HG03378 (cell line): ENCODE data around the gene ZNF593.

Experiments used
- ATAC-seq: cut with Tn5 transposase; IDR thresholded peaks from one replicate; pipeline ENCODE4 v1.9.1; 2021; ENCODE audit warnings: mild to moderate bottlenecking, moderate library complexity; ENCODE audit not compliant: unreplicated experiment

The ZNF593 gene

DNA sequence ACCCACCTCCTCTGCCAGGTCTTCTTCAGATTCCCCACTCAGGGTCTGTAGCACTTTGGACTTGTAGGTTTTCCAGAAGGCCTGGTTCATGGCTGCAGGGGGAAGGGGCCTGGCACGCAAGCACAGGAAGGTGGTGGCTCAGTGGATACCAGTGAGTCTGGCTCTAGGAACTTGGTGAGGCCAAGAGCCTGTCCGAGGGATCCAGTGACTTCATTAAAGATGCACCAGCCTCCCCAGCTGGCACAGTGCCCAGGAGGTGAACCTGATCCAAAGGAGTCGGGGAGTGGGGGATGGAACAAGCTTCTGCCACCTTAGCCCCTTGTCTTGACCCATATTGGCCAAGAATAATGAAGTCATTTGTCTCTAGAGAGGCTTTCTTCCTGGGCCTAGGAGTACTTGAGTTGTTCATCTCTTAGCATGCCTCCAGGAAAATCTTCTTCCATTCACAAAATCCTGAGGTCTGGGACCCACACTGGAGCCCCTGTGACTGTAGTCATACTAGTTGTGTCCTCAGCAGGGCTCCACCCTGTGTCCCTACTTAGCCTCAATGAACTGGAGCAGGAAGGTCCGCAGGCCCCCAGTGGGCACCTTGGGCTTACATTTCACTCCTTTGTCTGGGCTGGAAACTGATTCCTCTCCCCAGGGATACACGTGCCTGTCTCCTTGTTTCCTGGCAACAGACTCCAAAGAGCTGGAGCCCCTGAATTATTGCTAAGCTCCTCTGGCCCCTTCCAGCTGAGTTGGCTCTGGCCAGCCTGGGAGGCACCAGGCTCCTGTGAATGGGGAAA, 1.1 kb upstream of the ZNF593 start, which contains the start of gene C1orf232:
Gene C1orf232, minus strand, starts transcription at position 554 of the 788 bp plus-strand sequence. Its CDS starts 464 bp downstream, at position 90.
- ATAC-seq: no peak

DNA sequence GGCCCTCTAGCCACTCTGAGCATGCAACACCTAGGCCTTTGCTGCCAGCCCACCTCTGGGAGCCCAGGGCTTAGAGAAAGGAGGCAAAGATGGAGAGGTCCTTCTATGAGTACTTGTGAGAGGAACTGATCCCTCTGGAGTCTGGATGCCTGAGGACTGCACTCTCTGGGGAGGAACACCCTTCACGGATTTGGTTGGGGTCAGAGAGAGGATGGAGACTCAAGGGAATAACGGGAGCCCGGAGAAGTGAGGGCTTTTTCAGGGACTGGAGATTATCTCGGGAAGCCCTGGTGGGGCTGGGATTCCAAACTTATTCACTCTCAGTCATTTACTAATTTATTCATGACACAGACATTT, 532 bp upstream of the ZNF593 start:
- no peak for ATAC-seq

DNA sequence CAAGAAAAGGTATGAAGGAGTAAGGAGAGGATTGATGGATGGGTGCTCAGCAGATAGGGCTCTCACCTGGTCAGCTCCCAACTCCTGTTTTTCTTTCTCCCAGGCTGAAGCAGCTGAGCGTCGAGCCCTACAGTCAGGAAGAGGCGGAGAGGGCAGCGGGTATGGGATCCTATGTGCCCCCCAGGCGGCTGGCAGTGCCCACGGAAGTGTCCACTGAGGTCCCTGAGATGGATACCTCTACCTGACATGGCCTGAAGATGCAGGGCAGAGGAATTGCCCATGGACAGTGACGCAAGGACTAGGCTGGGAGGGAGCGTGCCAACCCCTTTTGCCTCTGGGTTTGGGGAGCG, 739 bp downstream of the ZNF593 start:
- ATAC-seq: no peak

DNA sequence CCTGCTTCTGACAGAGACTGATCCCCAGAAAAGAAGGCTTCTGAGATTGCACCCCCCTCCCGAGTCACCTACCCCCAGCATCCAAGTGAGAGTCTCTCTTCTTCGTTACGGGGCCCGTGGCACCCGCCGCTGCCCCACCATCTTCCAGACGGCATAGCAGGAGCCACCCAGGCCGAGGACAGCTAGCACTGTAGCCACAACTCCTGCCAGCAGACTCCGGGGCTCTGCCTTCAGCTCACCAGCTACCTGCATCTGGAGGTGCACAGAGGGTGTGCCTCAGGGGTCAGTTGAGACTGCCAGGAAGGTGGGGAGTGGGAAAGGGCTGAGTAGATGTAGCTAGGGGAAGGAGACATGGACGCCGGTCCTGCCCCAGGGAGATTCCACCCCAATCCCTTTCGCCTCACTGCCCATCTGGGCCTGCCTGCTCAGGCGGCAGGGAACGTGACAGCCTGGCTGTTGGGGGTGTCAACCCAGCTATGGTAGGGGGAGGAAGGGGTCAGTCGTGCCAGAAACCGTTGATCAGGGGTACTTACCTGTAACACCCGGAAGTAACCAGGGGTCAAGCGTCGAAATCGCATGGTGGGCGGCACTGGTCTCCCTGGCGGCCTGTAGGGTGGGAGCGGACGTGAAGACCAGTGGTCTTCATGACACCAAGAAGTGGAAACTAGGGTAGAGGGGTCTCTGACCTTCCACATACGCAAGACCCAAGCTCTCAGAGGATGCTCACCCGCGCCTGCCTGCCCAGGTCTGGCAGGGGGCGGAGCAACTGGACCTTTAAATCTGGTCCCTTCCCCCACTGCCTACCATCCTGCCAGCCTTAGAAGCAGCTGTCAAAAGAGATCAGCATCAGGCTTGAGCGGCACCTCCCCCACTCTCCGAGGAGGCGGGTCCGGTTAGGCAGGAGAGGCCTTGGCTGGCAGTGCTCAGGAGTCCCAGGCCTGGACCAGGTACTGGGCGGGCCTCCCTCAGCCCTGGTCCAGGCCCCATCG, 1.7 kb downstream of the ZNF593 start, which contains the start of gene ZNF593OS:
Gene ZNF593OS, minus strand, starts transcription at position 749 of the 989 bp plus-strand sequence. Its CDS starts 171 bp downstream, at position 578.
- ATAC-seq: no peak

DNA sequence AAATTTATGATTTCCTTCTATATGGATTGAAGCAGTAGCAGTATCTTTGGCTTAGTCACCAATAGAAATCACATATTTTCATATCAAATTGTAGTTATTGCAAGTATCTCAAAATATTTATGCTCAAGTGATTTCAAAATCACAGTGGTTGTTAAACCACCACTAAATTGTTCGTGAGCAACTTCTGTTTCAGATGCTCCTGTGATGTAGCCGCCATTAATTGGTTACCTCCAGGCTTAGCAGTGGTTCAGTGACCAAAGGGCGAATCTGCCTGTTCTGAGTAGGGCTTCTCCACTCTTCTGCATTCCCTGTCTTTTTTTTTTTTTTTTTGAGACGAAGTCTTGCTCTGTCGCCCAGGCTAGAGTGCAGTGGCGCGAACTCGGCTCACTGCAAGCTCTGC, 5.6 kb downstream of the ZNF593 start:
- no peak for ATAC-seq

DNA sequence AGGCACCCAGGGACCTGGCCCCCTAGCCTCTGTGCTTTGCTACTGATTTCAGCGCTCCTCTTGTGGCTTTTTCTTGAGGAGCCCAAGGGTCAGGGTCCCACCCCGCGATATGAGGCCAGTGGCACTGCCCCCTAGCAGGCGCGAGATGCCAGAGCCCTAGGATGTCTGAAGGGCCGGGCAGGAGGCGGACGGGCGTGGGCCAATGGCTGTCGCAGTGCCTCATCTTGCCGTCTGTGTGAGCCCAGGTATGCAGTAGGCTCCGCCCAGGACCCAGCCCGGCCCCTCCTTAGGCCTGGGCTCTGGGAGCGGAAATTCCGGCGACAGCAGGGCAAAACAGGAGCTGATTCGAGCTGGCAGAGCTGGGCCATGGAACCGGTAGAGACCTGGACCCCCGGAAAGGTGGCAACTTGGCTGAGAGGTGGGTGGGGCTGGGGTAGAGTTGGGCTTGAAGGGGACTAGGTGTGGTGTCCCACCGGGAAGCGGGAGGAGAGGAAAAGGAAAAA, 7.5 kb downstream of the ZNF593 start, which contains the start of gene CNKSR1:
Gene CNKSR1, plus strand, starts transcription at position 310 of the 503 bp plus-strand sequence. Its CDS starts 57 bp downstream, at position 367.
- ATAC-seq: no peak

DNA sequence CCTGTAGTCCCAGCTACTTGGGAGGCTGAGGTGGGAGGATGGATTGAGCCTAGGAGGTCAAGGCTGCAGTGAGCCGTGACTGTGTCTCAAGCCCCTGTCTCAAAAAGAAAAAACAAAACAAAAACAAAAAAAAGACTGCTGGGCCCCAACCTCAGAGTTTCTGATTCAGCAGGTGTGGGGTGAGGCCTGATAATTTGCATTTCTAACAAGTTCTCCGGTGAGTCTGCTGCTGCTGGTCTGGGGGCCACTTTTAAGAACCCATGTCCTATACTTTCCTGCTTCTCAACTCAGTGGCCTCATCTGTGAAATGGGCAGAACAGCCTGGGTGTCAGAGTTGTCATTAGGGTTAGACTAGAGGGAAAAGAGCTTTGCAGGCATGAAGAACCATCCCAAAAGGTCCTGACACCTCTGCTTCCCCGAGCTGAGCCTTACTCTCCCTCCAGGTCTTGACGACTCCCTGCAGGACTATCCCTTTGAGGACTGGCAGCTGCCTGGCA, 10.3 kb downstream of the ZNF593 start:
- ATAC-seq: no peak

DNA sequence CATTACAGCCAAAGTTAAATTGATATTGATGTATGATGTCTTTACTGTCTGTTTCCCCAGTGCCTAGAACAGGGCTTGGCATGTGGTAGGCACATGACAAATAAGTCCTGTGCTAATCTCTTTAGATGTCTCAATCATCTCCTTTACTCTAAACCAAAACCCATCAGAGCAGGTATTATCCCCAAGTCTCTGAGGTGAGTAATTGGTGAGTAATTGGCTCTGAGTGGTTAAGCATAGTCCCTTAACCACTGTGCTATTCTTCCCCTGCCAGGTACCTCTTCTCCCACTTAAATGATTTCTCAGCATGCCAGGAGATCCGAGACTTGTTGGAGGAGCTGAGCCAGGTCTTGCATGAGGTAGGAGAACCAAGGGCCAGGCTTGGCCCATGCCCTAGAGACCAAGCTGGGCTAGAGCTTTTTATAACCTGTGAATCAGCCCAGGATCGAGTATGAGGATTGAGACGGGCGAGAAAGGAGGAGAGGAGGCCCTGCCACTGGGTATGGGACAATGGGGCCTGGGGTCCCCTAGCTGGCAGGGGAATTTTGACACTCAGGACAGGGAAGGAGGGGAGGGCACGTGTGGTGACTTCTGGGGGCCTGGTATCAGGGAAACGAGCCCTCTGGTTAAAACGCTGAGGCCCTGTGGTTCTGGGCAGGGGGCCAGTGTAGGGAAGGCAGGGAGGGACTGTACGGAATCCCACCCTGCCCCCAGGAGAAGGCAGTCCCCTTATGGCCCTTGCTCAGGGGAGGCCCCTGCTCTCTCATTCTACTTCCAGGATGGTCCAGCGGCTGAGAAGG, 12.1 kb downstream of the ZNF593 start:
- ATAC-seq: no peak

DNA sequence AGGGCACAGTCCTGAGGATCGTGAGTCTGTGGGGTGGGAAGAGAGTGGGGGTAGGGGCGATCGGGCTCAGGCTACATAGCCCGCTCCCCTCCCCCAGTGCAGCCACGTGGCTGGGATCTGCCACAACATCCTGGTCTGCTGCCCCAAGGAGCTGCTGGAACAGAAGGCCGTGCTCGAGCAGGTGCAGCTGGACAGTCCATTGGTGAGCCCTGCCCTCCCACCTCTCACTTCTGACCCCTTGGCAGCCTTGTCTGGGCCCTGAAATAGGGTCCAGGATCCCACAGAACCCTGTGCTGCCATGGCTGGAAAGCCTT, 12.6 kb downstream of the ZNF593 start:
- ATAC-seq: no peak

DNA sequence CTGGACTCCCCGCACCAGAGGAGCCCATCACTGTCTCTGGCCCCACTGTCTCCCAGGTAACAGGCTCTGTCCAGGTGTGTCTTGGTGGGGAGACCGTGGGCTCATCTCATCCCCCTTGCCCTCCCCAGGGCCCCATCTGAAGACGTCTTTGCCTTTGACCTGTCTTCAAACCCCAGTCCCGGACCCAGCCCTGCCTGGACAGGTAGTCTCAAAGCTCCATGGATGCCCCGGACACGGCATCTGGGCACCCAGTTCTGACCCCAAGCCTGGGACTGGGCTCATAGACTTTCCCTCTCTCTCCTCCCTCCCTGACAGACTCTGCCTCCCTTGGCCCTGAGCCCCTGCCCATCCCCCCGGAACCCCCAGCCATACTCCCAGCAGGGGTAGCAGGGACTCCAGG, 14.4 kb downstream of the ZNF593 start:
- no peak for ATAC-seq

DNA sequence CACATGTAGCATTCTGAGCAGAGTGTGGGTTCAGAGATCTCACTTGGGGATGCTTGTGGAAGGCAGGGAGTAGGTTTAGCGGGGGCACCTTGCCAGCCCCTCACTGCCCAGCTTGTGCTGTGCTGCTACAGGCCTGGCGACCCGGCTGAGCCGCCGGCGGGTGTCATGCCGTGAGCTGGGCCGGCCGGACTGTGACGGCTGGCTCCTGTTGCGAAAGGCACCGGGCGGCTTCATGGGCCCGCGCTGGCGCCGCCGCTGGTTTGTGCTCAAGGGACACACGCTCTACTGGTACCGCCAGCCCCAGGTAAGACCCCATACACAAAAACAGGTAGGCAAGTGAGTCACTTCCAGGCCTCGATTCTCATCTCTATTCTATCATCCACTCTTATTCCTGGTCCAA, 15.2 kb downstream of the ZNF593 start:
- ATAC-seq: no peak

DNA sequence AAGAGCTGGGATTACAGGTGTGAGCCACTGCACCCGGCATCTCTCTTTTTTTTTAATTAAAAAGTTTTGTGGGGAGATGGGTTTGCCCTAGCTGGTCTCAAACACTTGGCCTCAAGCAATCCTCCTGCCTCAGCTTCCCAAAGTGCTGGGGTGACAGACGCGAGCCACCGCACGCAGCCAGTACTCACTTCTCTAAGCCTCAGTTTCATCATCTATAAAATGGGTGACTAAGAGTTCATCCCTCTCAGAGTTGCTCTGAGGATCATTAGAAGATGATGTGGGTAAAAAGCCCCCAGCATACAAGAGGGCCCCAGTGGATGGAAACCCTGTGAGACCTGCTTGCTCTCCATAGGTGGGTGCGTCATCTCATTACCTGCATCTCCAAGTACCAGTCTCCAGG, 18.2 kb downstream of the ZNF593 start:
- no peak for ATAC-seq

DNA sequence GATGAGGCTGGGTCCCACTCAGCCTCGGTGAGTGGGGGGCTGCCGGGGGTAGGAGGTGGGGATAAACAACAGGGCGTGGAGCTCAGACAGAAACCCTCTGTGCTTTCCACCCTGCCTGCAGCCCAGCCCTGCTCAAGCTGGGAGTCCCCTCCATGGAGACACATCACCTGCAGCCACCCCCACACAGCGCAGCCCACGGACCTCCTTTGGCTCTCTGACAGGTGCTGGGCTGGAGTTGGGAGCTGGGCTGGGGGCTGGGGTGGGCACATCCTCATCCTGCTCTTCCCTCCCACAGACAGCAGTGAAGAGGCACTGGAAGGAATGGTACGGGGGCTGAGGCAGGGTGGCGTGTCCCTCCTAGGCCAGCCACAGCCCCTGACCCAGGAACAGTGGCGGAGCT, 18.8 kb downstream of the ZNF593 start:
- ATAC-seq: no peak

DNA sequence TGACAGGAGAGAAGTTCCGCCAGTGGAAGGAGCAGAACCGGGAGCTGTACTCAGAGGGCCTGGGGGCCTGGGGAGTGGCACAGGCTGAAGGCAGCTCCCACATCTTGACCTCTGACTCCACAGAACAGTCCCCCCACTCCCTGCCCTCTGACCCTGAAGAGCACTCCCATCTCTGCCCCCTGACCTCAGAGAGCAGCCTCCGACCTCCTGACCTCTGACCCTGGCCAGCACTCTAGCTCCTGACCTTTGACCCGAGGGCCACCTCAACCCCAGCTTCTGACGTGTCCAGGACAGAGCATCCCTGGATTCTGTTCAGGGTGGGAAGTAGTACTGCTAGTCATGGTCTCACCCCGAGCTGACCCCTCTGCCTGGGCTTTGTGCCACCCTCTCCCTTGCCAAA, 19.6 kb downstream of the ZNF593 start:
- ATAC-seq: no peak

DNA sequence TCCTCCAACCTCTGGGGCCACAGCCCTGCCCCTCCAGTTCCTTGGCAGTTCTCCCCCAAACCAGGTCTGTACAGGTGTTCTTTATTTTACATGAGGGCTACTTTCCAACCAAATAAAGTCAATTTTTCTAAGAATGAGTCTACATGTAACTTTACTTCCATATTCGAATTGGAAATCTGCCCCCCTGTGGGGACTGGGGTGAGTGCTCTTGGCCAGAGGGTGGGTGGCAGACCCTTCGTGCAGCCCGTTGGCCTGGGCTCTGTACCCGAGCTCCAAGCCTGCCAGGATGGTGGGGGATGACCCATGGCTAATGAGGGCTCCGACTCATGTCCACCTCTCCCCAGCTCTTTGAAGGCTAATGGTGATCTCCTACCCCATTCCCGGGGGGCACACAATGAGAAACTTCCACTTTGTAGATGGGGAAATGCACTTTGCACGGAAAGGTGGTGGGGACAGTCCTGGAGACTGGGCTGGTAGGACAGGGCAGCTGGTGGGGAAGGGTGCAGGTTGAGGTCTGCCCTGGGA, 20.1 kb downstream of the ZNF593 start:
- ATAC-seq: no peak

DNA sequence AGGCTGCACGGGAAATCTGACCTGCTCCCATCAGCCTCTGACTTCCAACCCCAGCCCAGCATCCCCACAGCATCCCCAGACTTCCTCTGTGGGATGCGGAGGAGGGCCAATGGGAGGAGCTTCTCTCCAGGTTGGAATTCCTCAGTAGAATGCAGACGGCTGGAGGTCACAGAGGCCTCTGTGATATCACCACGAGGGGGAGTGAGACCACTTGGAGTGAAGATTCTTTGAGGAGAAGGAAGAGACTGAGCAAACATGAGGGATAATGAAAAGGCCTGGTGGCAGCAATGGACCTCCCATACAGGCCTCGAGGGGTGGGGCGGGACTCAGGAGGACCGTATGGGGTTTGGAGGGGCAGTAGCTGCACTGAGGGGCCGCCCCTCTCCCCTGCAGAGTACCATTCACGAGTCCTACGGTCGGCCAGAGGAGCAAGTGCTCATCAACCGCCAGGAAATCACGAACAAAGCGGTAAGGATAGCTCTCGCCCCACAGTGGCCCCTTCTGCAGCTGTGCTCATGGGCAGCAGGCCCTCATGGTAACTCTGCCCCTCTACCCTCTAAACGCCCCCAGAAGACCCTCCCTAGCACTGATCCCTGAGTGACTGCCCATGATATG, 20.8 kb downstream of the ZNF593 start, which contains the start of gene CATSPER4:
Gene CATSPER4, plus strand, starts transcription at position 230 of the 615 bp plus-strand sequence. Its CDS starts 26 bp downstream, at position 256.
- no peak for ATAC-seq

DNA sequence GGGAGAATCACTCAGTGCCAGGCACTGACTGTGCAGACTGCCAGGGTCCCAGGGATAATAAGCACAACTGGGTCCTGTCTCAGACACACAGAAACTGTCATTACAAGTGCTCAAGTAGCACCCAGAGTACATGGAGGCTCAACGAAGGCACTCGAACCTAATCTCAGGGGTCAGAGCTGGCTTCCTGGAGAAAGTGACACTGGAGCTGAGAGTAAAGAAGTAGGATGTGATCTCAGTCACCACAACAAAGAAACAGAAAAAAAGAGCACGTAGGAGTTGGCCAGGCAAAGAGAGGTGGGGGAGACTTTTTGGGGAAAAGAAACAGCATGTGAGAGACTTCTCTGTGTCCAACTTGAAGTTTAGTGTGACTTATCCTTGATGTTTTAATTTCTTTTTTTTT, 22.0 kb downstream of the ZNF593 start:
- no peak for ATAC-seq

DNA sequence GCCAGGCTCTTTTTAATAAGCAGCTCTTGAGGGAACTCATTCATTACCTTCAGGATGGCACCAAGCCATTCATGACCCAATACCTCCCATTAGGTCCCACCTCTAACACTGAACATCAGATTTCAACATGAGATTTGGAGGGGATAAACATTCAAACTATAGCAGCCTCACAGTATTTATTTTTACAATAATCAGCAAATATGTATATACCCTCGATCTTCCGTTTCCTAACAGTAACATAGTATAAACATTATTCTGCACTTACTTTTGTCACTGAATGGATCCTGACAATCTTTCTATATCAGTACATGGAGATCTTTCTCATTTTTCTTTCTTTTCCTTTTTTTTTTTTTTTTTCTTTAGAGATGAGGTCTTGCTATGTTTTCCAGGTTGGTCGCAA, 26.1 kb downstream of the ZNF593 start:
- ATAC-seq: no peak

DNA sequence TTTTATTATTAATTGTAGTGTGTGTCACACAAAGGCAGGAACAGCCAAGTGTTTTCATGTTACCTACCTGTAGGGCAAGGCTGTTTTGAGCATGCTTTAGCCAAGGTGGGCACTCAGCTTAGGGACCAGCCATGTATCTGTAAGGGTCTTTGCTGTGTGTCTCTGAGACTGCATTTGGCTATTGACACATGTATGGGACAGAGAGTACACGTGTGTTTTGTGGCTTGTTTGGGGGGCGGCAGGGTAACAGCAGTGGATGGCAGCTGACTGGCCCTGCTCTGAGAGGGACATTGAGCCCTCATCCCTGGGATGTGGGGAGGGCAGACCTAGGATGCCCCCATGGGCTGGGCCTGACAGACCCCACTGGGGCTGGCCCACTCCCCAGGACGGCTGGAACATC, 27.6 kb downstream of the ZNF593 start:
- no peak for ATAC-seq

DNA sequence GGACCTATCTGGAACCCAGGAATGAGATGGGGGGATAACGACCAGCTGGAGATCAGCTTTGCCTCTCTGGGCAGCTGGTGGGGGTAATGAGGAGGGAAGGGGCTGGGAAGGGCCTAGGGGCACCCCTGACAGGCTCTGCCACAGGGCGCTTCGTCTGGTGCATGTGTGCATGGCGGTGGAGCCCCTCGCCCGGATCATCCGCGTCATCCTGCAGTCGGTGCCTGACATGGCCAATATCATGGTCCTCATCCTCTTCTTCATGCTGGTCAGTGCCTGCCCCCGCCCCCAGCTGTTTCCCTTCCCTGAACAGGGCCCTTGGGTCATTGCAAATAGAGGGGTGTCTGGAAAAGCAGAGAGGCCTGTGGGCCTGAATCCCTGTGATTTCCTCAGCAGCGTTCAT, 28.1 kb downstream of the ZNF593 start:
- ATAC-seq: no peak
